IMR-90 (cell line): ENCODE results near the gene PYGB.

Experiments used
- CEBPB ChIP-seq: IDR thresholded peaks from 2 replicates; pipeline ENCODE4 v1.6.1; 2012; ENCODE audit warnings: low read depth, low read length, improper control_type of control experiment
- ELK1 ChIP-seq: fragments of 150-350 bp; IDR thresholded peaks from 2 replicates; pipeline ENCODE4 v1.6.1; 2016; ENCODE audit warnings: low read depth, mild to moderate bottlenecking, low read length, moderate library complexity, borderline replicate concordance
- MAZ ChIP-seq: IDR thresholded peaks from 2 replicates; pipeline ENCODE4 v1.6.1; 2012; ENCODE audit warnings: low read depth, mild to moderate bottlenecking, low read length, improper control_type of control experiment, moderate library complexity, borderline replicate concordance
- POLR2A ChIP-seq: IDR thresholded peaks from 2 replicates; pipeline ENCODE4 v1.6.1; 2012; ENCODE audit warnings: mild to moderate bottlenecking, low read depth, low read length
- RAD21 ChIP-seq: IDR thresholded peaks from 2 replicates; pipeline ENCODE4 v1.6.1; 2012; ENCODE audit warnings: low read length, improper control_type of control experiment
- USF2 ChIP-seq: fragments of 150-350 bp; IDR thresholded peaks from 2 replicates; pipeline ENCODE4 v1.6.1; 2017; ENCODE audit warnings: mild to moderate bottlenecking, antibody characterized with exemption, low read length, low read depth
- TF ChIP-seq, protein P1 (sequence below): conservative IDR thresholded peaks from 2 replicates; pipeline ENCODE4 v1.5.1; 2012; ENCODE audit warnings: mild to moderate bottlenecking, low read depth, low read length, improper control_type of control experiment

DNA sequence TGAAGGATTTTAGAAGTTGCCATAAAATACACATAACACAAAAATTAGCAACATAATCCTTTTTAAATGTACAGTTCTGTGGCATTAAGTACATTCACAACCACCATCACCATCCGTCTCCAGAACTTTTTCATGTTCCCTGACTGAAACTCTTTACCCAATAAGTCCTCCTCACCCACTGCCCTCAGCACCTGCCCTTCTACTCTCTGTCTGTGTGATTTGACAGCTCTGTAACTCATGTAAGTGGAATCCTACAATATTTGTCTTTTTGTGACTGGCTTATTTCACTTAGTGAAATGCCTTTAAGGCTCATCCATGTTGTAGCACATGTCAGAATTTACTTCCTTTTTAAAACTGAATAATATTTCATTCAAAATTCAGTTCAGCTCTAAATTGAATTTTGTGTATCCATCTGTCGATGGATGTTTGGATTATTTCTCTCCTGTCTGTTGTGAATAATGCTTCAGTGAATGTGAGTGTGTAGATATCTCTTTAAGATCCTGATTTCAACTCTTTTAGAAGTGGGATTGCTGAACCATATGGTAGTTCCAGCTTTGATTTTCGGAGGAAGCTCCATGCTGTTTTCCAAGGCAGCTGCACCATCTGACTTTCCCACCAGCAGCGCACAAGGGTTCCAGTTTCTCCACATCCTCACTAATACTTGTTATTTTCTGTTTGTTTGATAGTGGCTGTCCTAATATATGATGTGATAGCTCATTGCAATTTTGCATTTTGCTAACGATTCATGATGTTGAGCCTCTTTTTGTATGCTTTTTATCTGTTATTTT lies 48.2 kb upstream of the PYGB start:
- TF ChIP-seq, protein P1, sequence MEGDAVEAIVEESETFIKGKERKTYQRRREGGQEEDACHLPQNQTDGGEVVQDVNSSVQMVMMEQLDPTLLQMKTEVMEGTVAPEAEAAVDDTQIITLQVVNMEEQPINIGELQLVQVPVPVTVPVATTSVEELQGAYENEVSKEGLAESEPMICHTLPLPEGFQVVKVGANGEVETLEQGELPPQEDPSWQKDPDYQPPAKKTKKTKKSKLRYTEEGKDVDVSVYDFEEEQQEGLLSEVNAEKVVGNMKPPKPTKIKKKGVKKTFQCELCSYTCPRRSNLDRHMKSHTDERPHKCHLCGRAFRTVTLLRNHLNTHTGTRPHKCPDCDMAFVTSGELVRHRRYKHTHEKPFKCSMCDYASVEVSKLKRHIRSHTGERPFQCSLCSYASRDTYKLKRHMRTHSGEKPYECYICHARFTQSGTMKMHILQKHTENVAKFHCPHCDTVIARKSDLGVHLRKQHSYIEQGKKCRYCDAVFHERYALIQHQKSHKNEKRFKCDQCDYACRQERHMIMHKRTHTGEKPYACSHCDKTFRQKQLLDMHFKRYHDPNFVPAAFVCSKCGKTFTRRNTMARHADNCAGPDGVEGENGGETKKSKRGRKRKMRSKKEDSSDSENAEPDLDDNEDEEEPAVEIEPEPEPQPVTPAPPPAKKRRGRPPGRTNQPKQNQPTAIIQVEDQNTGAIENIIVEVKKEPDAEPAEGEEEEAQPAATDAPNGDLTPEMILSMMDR, result no peak
- no peak for TF ChIP-seq POLR2A
- TF ChIP-seq MAZ, result no peak
- TF ChIP-seq CEBPB, result no peak
- TF ChIP-seq RAD21, result no peak
- no peak for TF ChIP-seq ELK1
- no peak for TF ChIP-seq USF2
